DND-41 (cell line): ENCODE results near the gene OGT.
"Not testable (repeated sequence)": the region's sequence is repeated elsewhere in the genome, so short reads cannot be mapped to it uniquely, and the experiment has no call there.

Source experiments
- ATAC-seq: fragments of 200-7000 bp; cut with Tn5 transposase; 3 replicates; pipeline ENCODE4 v1.9.1; 2021; ENCODE audit warnings: low read depth; ENCODE audit not compliant: insufficient read depth
- DNase-seq: peaks from one replicate; pipeline ENCODE4 v3.0.0-alpha.2; 2020
- H2AFZ ChIP-seq: 2 replicates; pipeline ENCODE4 v1.6.0; 2012; ENCODE audit warnings: low read depth, low read length
- H3K27ac ChIP-seq: 2 replicates; pipeline ENCODE4 v1.5.1; 2012; ENCODE audit warnings: low read length, inconsistent platforms
- H3K27me3 ChIP-seq: fragments of 200-600 bp; sonication (generic); 2 replicates; pipeline ENCODE4 v1.6.0; 2012; ENCODE audit warnings: low read length, mild to moderate bottlenecking, inconsistent platforms; ENCODE audit not compliant: insufficient read depth, poor library complexity
- H3K36me3 ChIP-seq: 2 replicates; pipeline ENCODE4 v1.5.1; 2012; ENCODE audit warnings: low read length, inconsistent platforms; ENCODE audit not compliant: insufficient read depth
- H3K4me1 ChIP-seq: 2 replicates; pipeline ENCODE4 v1.5.1; 2012; ENCODE audit warnings: mild to moderate bottlenecking, low read length; ENCODE audit not compliant: insufficient read depth
- H3K4me2 ChIP-seq: 2 replicates; pipeline ENCODE4 v1.6.0; 2012; ENCODE audit warnings: mild to moderate bottlenecking, moderate library complexity, low read length, inconsistent platforms; ENCODE audit not compliant: insufficient read depth
- H3K4me3 ChIP-seq, 2 experiments: fragments of 200-600 bp in 1 of 2; shearing (Covaris generic) in 1 of 2; 2 replicates each; pipeline ENCODE4 v1.5.1; 2012 to 2016; ENCODE audit warnings: inconsistent platforms in 2 of 2, low read length in 2 of 2, mild to moderate bottlenecking in 2 of 2, low read depth in 1 of 2, moderate library complexity in 1 of 2
- H3K79me2 ChIP-seq: 2 replicates; pipeline ENCODE4 v1.6.0; 2012; ENCODE audit warnings: low read length, inconsistent platforms; ENCODE audit not compliant: insufficient read depth
- H3K9ac ChIP-seq: 2 replicates; pipeline ENCODE4 v1.6.0; 2012; ENCODE audit warnings: low read depth, mild to moderate bottlenecking, inconsistent platforms, low read length, moderate library complexity
- H3K9me3 ChIP-seq: 2 replicates; pipeline ENCODE4 v1.5.1; 2012; ENCODE audit warnings: low read length, moderate library complexity, mild to moderate bottlenecking, inconsistent platforms; ENCODE audit not compliant: insufficient read depth, severe bottlenecking
- H4K20me1 ChIP-seq: 2 replicates; pipeline ENCODE4 v1.6.0; 2012; ENCODE audit warnings: low read length; ENCODE audit not compliant: insufficient read depth
- EZH2 ChIP-seq: IDR thresholded peaks from 3 replicates; pipeline ENCODE4 v1.6.1; 2012; ENCODE audit warnings: borderline replicate concordance, low read depth, mild to moderate bottlenecking, moderate library complexity, low read length, inconsistent platforms; ENCODE audit not compliant: severe bottlenecking
- TF ChIP-seq, protein P1 (sequence below): IDR thresholded peaks from 2 replicates; pipeline ENCODE4 v1.5.1; 2012; ENCODE audit warnings: borderline replicate concordance, low read length, moderate library complexity, mild to moderate bottlenecking; ENCODE audit not compliant: poor library complexity, severe bottlenecking; ENCODE audit errors: extremely low read depth

OGT gene

DNA sequence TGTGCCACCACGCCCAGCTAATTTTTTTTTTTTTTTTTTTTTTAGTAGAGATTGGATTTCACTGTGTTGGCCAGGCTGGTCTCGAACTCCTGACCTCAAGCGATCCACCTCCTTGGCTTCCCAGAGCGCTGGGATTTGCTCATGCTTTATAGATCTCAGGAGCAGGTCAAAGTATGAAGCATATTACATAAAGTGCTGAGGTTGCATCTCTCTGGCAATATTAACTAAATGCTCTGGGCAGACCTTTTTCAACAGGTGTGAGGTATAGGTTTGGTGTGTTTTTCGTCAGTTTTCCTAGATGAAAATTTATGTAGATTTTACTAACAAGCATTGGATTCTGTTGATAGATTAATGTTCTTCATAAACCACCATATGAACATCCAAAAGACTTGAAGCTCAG is 26.0 kb downstream of the OGT start:
- Histone ChIP-seq H3K36me3 (peaks cover 97% of the 10 kb centered on the region), H3K4me2 (no peak overlapping the region)

DNA sequence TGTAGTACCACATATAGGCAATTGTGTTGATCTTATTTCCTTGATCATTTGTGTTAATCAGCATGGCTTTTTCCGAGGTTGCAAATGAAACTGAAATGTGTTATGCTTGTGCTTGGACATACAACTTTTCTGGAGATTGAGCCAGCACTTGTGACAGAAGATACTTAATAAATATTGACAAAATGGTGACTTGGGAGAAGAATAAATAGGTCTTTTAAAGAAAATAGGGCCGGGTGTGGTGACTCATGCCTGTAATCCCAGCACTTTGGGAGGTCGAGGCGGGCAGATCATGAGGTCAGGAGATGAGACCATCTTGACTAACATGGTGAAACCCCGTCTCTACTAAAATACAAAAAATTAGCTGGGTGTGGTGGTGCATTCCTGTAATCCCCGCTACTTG is 26.9 kb downstream of the OGT start:
- H3K4me2 ChIP-seq, H2AFZ ChIP-seq, H3K4me1 ChIP-seq, H3K9me3 ChIP-seq, H3K27ac ChIP-seq, DNase-seq, H3K27me3 ChIP-seq, ATAC-seq, H4K20me1 ChIP-seq, H3K4me3 ChIP-seq, H3K9ac ChIP-seq: not testable (repeated sequence)
- Histone ChIP-seq H3K36me3 (peaks cover 97% of the 10 kb centered on the region), H3K79me2 (peaks cover 19% of the 10 kb centered on the region; the same call in 1 of the 2 replicates)

More for the DNA sequence above, 26.0 kb downstream of the OGT start:
- H4K20me1 ChIP-seq: peaks cover 8% of the 10 kb centered on the region; the same call in 1 of the 2 replicates
- no peaks in the 10 kb centered on the region for H3K4me1 ChIP-seq
- no peak overlapping the region for H2AFZ ChIP-seq
- no peak overlapping the region for H3K9ac ChIP-seq
- no peak for DNase-seq
- TF ChIP-seq, protein P1, sequence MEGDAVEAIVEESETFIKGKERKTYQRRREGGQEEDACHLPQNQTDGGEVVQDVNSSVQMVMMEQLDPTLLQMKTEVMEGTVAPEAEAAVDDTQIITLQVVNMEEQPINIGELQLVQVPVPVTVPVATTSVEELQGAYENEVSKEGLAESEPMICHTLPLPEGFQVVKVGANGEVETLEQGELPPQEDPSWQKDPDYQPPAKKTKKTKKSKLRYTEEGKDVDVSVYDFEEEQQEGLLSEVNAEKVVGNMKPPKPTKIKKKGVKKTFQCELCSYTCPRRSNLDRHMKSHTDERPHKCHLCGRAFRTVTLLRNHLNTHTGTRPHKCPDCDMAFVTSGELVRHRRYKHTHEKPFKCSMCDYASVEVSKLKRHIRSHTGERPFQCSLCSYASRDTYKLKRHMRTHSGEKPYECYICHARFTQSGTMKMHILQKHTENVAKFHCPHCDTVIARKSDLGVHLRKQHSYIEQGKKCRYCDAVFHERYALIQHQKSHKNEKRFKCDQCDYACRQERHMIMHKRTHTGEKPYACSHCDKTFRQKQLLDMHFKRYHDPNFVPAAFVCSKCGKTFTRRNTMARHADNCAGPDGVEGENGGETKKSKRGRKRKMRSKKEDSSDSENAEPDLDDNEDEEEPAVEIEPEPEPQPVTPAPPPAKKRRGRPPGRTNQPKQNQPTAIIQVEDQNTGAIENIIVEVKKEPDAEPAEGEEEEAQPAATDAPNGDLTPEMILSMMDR: no peak
- no peak overlapping the region for H3K4me3 ChIP-seq
- ATAC-seq: no peak
- no peaks in the 10 kb centered on the region for H3K9me3 ChIP-seq
- no peaks in the 10 kb centered on the region for H3K27me3 ChIP-seq
- H3K27ac ChIP-seq: no peak overlapping the region
- peaks cover 25% of the 10 kb centered on the region; the same call in 1 of the 2 replicates for H3K79me2 ChIP-seq

DNA sequence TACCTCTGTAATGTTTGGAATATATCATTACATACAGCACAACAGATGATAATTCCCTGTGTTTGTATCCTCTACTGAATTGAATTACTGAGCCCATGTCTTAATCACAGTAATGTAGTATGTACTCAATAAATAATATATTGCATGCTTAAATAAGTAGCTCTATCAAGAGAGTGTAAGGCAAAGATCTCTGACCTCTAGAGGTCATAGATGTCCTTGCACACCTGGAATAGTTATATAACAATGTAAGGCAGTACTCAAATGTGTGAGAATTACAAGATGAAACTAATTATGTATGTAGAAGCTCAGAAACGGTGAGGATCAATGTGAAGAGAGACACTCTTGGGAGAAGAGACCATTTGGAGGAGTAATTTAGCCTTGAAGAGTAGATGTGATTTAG is 31.0 kb downstream of the OGT start:
- ATAC-seq (0 out of 3 replicates have a peak, but pooled peaks have one; percentile 42), DNase-seq (no peak)
- H2AFZ ChIP-seq: no peak overlapping the region
- peaks cover 13% of the 10 kb centered on the region; the same call in 1 of the 2 replicates for H3K79me2 ChIP-seq
- no peak overlapping the region for H3K4me2 ChIP-seq
- H3K9ac ChIP-seq: no peak overlapping the region
- H3K27me3 ChIP-seq: no peaks in the 10 kb centered on the region
- H3K27ac ChIP-seq: no peak overlapping the region
- H3K4me1 ChIP-seq: no peaks in the 10 kb centered on the region
- peaks cover 92% of the 10 kb centered on the region for H3K36me3 ChIP-seq
- TF ChIP-seq, protein P1: no peak
- TF ChIP-seq EZH2: no peak
- no peaks in the 10 kb centered on the region for H3K9me3 ChIP-seq
- no peak overlapping the region for H3K4me3 ChIP-seq
- no peaks in the 10 kb centered on the region; the same call in 1 of the 2 replicates for H4K20me1 ChIP-seq

DNA sequence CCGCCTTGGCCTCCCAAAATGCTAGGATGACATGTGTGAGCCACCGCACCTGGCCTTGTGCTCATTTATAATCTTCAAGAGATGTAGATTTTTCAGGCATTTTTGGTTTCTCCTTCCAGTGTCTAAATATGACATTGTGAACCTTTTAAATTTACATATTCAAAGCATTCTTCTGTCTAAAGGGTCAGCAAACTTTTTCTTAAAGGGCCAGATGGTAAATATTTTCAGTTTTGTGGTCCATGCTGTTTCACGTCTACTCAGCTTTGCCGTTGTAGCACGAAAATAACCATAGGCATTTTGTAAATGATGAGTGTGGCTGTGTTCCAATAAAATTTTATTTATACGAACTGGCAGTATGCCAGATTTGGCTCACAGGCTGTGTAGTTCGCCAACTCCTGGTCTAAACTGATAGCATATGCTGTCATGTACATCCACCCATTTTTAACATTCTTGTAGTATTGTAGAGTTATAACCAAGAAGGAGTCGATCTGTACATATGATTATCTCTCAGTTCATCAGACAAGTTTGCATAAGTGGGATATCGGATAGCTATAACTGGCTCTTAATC is 32.7 kb downstream of the OGT start:
- no peak overlapping the region for H3K27ac ChIP-seq
- H3K9ac ChIP-seq: no peak overlapping the region
- ATAC-seq (no peak), DNase-seq (no peak)
- no peak for TF ChIP-seq EZH2
- TF ChIP-seq, protein P1: no peak
- no peaks in the 10 kb centered on the region for H3K27me3 ChIP-seq
- H3K4me2 ChIP-seq: no peak overlapping the region
- no peaks in the 10 kb centered on the region; the same call in 1 of the 2 replicates for H4K20me1 ChIP-seq
- H3K4me3 ChIP-seq: no peak overlapping the region
- H3K79me2 ChIP-seq: peaks cover 13% of the 10 kb centered on the region; the same call in 1 of the 2 replicates
- H3K4me1 ChIP-seq: no peaks in the 10 kb centered on the region
- no peaks in the 10 kb centered on the region for H3K9me3 ChIP-seq
- no peak overlapping the region for H2AFZ ChIP-seq
- H3K36me3 ChIP-seq: peaks cover 83% of the 10 kb centered on the region

DNA sequence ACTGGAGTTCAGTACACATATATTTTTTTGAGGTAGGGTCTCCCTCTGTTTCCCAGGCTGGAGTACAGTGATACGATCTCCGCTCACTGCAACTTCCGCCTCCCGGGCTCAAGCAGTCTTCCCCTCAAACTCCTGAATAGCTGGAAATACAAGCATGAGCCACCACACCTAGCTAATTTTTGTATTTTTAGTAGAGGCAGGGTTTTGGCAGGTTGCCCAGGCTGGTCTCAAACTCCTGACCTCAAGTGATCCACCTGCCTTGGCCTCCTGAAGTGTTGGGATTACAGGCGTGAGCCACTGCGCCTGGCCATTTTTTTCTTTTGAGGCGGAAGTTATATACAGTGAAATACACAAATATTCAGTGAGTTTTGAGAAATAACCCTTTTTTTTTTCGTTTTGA is 38.5 kb downstream of the OGT start:
- not testable (repeated sequence) for H3K9me3 ChIP-seq, DNase-seq, H3K27ac ChIP-seq, H2AFZ ChIP-seq, H3K9ac ChIP-seq, H3K27me3 ChIP-seq, H3K4me2 ChIP-seq, H3K79me2 ChIP-seq, H3K4me3 ChIP-seq, H4K20me1 ChIP-seq, H3K4me1 ChIP-seq, ATAC-seq
- H3K36me3 ChIP-seq: peaks cover 81% of the 10 kb centered on the region
